ENCODE measurements around the gene MYNN. TPM values are rescaled to one million over a fixed set of nuclear protein-coding genes. Genes with fewer than 3 reads are reported as not detected.
A peak's percentile ranks its signal among the peaks of the same experiment; 100 is the strongest.

MYNN gene
- total and polyA plus RNA-seq, 9 of the 15 experiments (the other 6 are each of a cell fraction or from before 2014, with no cell fraction given): 10.4 to 35.7 (median 21.3) TPM

- TF ChIP-seq RCOR1 (IDR thresholded peaks at IDR 0.05; ENCODE audit: borderline replicate concordance in 1 of 2, low read depth in 2 of 2, low read length in 2 of 2) (peak in 1 of 2 experiments; percentile 62; a peak in 2 of 4 replicates), MGA (IDR thresholded peaks at IDR 0.05) (peak; percentile 87), JUND (IDR thresholded peaks at IDR 0.05; ENCODE audit: borderline replicate concordance, low read depth, low read length) (peak; percentile 98), JUND (tag; IDR thresholded peaks at IDR 0.05; ENCODE audit: borderline replicate concordance, low read depth, low read length) (peak; percentile 95; the same call in 2 of the 3 replicates), CBFA2T3 (IDR thresholded peaks at IDR 0.05) (0 out of 2 replicates have a peak, but pooled peaks have one; percentile 27), ZNF589 (CRISPR knock-in tag; IDR thresholded peaks at IDR 0.05; ENCODE audit: low read depth) (0 out of 2 replicates have a peak, but pooled peaks have one; percentile 29), E2F6 (IDR thresholded peaks at IDR 0.05; ENCODE audit: borderline replicate concordance in 1 of 2, extremely low read depth in 1 of 2, insufficient read depth in 1 of 2, insufficient read length in 1 of 2, low read depth in 1 of 2, low read length in 1 of 2, poor library complexity in 1 of 2, severe bottlenecking in 1 of 2) (peak; percentile 22 to 67), FOXJ2 (tag; IDR thresholded peaks at IDR 0.05) (peak; percentile 63; the same call in 1 of the 2 replicates), ZNF354B (CRISPR knock-in tag; IDR thresholded peaks at IDR 0.05) (no peak), ZFP1 (CRISPR knock-in tag; IDR thresholded peaks at IDR 0.05) (no peak), STAT5A (IDR thresholded peaks at IDR 0.05; ENCODE audit: borderline replicate concordance, low read length) (peak; percentile 30; the same call in 1 of the 2 replicates), CBX3 (IDR thresholded peaks at IDR 0.05; ENCODE audit: borderline replicate concordance in 1 of 2, low read length in 2 of 2) (peak in 1 of 2 experiments; percentile 93; a peak in 1 of 3 replicates), CXXC5 (CRISPR knock-in tag; IDR thresholded peaks at IDR 0.05) (peak; percentile 56), MAFK (IDR thresholded peaks at IDR 0.05; ENCODE audit: low read length) (no peak), USF1 (CRISPR knock-in tag; IDR thresholded peaks at IDR 0.05) (peak; percentile 64)
These were observed 12.7 kb upstream of the MYNN start (continued) for GRCh38 chr3:169760479-169760878.

Measured in K562 (cell line).